ENCODE measurements around the gene HORMAD2.

DNA sequence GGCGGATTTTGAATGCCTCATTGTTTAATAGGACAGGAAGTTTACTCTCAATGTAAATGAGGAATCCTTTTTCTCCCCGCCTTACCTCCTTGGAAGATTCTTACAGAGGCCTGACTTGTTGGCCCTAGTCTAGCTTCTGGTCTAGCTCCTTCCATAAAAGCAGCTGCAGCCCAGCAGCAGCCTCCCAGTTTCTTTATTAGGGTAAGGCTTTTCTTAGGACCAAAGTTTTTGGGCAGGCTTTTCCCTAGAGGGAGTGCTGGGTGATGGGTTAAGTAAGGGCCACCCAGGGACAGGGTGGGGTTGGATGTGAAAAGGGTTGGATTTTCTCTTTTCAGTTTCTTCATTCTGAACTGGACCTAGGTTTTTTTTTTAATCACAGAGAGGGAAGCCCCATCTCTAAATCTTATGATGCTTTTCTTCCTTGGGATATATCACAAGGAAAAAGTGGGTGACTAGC, 116.6 kb downstream of the HORMAD2 start:
- TF ChIP-seq, protein P1, sequence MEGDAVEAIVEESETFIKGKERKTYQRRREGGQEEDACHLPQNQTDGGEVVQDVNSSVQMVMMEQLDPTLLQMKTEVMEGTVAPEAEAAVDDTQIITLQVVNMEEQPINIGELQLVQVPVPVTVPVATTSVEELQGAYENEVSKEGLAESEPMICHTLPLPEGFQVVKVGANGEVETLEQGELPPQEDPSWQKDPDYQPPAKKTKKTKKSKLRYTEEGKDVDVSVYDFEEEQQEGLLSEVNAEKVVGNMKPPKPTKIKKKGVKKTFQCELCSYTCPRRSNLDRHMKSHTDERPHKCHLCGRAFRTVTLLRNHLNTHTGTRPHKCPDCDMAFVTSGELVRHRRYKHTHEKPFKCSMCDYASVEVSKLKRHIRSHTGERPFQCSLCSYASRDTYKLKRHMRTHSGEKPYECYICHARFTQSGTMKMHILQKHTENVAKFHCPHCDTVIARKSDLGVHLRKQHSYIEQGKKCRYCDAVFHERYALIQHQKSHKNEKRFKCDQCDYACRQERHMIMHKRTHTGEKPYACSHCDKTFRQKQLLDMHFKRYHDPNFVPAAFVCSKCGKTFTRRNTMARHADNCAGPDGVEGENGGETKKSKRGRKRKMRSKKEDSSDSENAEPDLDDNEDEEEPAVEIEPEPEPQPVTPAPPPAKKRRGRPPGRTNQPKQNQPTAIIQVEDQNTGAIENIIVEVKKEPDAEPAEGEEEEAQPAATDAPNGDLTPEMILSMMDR (IDR thresholded peaks at IDR 0.05): no peak
- no peak for TF ChIP-seq EZH2 (IDR thresholded peaks at IDR 0.05)
- TF ChIP-seq EZH2phosphoT487 (IDR thresholded peaks at IDR 0.05): no peak
